Bone marrow (tissue), 2 donors: ENCODE results near the gene BBX.
"Not testable (repeated sequence)": the region's sequence is repeated elsewhere in the genome, so short reads cannot be mapped to it uniquely, and the experiment has no call there.

ENCODE experiments used
- DNase-seq, 2 donors: peaks; one replicate each; lab custom pipeline; 2025; lab: John Stamatoyannopoulos, UW

The BBX gene

DNA sequence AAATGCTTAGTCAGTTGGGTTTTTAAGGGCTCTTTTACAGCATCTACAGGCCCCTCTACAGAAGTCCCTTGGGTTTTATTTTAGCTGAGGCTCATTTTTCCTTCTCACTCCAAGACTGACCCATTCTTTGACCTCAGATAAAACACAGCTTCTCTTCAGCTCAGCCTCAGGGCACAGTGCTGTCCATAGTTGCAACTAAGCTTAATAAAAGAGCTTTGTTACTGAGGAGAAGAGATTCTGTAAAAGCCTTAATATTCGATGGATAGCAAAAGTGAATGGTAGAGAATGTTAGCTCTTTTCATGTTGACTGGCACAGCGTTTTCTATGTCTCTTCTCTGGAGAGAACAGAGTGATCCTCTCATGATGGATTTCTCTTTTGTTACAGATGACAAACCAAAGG, 277.9 kb downstream of the BBX start:
- no peak for DNase-seq

DNA sequence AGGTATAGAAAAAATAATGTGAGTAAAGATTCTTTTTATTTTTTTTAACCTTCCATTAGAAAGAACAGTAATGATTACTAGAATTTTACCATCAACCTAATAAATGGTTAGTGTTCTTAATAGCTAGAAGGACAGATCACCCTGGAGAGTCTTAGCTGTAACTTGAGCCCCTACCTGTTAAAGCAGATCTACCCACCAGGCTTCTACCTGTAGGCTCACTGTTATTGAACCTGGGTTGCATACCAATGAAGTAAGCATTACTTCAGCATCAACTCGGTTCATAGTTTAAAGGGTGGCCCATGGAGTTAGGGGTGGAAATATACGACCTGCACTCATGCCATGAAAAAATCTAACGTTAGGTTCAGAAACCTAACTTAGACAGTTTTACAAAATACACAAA, 280.4 kb downstream of the BBX start:
- no peak for DNase-seq

DNA sequence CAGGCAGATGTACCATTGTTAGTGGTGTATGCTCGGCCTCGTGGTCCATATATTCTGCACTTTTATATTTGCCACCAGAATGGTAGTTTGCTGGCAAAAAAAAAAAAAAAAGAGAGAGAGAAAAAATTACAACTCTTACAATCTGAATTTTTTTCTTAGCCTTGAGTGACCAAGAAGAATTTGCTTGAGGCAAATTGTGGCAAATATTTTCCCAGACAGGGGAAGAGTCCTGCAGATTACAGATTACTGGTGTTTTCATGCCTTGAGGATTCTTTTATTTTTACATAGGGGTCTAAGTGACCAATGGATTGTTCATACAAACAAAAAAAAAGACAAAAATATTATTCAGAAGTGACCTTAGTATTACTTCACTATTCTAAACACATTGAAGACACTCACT, 283.3 kb downstream of the BBX start:
- no peak for DNase-seq

GRCh38 chr3:107806536-107806935, 283.8 kb downstream of the BBX start:
- DNase-seq = no peak

- DNase-seq = peak in 1 of 2 donors; percentile 50
Measured at GRCh38 chr3:107810171-107811071, 287.7 kb downstream of the BBX start.

DNA sequence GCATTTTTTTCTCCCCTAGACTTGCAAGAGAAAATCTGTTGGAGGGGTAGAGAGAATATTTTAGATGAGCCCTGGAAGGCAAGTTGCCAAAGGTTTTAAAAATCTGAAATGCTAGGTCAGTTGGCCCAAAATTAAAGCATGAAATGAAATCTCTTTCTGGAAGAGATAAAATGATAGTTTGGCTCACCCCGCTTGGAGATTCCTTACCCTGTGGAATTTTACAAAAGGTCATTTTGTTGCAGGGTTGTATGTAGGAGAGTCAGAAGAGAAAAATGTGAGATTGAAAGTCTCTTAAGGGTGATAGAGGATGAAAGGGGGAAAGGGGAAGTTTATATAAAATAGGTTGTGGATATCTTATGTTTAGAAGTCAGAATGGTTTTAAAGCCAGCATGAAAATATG, 290.3 kb downstream of the BBX start:
- DNase-seq = no peak

DNA sequence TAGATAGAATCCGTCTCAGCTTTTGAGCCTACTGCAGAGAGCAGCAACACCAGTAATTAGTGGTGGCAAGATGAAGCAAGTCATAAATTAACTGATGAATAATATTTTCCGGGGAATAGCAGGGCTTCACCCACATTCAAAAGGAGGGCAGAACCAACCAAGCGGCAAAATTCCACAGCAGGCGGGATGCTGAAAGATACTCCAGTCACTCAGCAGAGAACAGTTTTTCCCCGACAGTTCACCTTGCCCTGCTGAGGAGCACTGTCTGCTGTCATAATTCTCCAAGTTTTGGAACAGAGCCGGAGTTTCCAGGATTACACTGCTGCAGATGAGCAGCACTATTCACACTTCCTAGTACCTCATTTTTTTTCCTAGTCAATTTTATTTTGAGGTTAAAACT, 293.3 kb downstream of the BBX start:
- no peak for DNase-seq

GRCh38 chr3:107817076-107817475, 294.3 kb downstream of the BBX start:
- DNase-seq = no peak

DNA sequence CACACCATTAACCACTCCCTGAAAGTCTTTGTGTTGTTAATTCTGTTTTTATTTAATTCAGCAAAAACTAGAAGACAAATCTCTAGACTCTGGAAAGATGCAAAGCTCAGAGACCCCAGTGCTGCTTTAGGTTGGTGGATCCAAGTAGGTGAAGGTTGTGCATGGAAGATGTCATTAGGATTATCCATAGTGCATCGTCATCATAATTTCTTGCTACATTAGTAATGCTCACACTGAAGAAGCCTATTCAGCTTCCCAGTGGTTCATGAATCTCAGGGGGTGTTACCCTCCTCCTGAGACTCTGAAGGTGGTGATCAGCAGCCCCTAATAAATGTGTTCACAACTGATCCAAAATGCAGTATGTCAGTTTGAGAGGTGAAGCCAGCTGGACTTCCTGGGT, 295.3 kb downstream of the BBX start:
- no peak for DNase-seq

DNA sequence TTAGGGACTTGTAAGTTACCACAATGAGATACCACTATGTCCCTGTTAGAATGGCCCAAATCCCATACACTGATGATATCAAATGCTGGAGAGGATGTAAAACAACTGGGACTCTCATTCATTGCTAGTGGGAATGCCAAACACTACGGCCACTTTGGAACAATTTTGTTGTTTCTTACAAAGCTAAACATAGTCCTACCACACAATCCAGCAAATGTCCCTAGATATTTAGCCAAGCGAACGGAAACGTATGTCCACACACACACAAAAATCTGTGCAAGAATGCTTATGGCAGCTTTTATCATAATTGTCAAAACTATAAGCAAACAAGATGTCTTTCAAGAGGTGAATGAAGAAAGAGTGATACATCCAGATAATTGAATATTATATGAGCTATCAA, 296.9 kb downstream of the BBX start:
- DNase-seq = no peak

GRCh38 chr3:107822308-107822707, 299.5 kb downstream of the BBX start:
- DNase-seq = no peak

GRCh38 chr3:107824822-107825371, 302.1 kb downstream of the BBX start:
- DNase-seq = no peak

GRCh38 chr3:107825556-107825955, 302.8 kb downstream of the BBX start:
- no peak for DNase-seq

- DNase-seq = no peak
Measured at GRCh38 chr3:107826727-107827126, 304.0 kb downstream of the BBX start.

- DNase-seq = no peak
Measured at GRCh38 chr3:107829185-107829584, 306.4 kb downstream of the BBX start.

DNA sequence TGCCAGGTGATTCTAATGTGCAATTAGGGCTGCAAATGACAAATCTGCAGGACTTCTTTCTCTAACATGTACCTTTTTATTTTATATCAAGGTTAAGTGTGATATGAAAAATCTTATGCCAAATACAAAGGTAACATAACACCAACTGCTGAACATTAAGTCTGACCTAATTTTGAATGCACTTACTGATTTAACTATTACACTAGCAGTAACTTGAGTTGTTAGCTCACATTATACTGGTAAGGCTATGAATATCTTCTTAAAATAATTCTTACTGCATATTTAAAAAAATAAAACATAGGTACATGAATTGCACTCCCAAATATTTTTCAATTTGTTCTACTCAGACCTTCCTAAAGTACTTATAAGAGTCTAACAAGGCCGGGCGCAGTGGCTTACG, 308.8 kb downstream of the BBX start:
- no peak for DNase-seq

DNA sequence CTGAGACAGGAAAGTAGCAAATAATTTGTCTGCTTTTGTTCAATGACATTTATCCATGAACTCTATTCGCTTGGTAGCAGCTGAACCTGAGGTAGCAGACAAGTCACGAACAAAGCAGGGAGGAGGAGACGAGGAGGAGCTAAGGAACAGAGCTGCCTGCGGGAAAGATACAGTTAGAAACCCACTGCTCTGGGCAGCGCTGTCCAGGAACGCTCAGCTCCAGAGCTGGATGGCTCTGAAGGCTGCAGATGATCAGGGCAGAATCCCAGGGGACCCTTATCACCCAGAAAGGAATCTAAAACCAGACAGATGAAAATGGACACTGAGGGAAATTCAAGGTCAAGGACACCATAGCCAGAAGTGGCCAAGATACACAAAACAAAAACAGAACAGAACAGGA, 310.3 kb downstream of the BBX start:
- no peak for DNase-seq

DNA sequence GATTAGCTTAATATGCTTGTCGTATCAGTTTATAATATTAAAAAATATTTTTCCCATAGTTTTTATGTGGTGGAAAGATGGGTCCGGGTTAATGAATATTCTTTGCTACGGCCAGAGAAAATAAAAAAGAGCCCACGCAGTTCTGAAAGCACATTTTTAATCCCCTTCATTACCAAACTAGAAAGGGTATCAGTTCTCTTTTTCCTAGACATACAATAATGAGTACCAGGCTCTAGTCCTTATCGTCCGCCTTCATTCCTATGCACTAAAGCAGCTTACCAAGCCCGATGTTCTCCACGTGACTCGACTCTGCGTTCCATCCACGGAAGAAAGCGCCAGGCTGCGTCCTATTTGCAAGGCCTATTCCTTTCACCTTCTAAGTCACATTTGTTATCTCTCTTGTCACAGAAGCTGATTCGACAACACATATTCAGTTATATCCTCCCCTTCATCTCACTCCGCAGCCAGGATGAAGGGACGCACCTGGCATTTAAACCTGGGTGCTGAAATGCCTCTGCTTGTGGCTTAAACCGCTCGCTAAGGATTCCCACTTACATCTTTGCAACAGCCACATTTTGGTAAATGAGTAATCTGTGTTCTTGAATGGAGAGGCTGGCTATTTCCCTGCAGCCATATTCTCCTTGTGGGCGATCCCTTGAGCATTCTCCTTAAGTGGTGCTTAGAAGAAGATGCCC, 311.1 kb downstream of the BBX start:
- DNase-seq = no peak

DNA sequence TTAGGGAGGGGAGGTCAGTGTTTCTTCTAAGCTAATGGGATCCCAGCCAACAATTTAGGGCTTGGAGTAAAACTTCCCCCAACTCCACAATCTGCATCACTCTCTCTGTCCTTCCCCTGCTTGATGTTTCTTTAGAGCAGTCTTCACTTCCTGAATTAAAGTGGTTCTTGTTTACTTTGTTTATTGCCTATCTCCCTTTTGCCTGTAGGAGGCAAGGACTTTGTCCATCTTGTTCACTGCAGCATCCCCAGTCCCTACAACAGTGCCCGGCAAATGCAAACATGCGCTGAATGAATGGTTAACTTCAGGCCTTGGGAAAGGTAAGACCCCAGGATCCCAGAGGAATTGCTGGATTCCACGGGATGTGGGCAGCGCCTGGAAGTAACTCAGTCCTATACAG, 312.2 kb downstream of the BBX start:
- DNase-seq = not testable (repeated sequence)

- DNase-seq = no peak
Measured at GRCh38 chr3:107837895-107838612, 315.3 kb downstream of the BBX start.

DNA sequence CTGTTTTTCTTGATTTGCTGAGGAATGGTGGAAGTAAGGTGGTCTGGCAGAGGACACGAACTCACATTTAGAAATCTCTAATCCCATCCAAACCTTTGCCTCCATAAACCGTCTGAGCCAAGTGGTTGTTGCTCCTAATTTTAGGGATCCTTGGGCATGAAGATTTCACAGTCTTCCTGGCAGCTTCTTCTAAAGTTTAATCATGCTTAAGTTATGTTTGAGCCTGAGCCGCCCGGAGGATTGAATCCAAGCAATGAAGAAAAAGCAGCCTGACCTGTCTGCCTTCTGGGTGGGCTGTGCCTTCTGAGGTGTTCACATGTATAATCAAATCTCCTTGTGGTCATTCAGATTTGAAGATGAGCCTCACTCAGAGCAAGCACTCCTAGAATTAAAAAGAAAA, 319.1 kb downstream of the BBX start:
- no peak for DNase-seq

- DNase-seq = no peak
Measured at GRCh38 chr3:107842940-107843339, 320.2 kb downstream of the BBX start.
